HG03460 (cell line): ENCODE results near the gene MMP17.

Experiments
- ATAC-seq: cut with Tn5 transposase; IDR thresholded peaks from one replicate; pipeline ENCODE4 v1.9.1; 2021; ENCODE audit not compliant: unreplicated experiment

MMP17 gene

DNA sequence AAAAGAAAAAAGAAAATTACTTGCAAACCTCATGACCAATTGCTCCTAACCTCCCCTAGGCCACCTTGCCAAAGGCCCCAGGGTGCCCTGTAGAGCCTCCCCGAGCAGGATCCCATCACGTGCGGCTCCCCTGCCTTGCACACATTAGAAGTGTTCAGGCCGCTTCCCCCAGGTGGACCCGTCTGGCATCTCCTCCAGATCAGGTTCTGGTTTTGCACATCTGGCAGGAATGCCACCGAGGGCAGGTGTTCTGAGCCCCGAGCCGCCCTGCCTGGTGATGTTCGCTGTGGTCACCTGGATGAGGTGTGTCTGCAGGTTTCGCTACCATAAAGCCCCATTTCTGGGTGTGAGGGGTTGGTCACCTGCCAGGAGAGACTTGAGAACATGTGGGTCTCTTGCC lies 19.3 kb downstream of the MMP17 start:
- no peak for ATAC-seq

DNA sequence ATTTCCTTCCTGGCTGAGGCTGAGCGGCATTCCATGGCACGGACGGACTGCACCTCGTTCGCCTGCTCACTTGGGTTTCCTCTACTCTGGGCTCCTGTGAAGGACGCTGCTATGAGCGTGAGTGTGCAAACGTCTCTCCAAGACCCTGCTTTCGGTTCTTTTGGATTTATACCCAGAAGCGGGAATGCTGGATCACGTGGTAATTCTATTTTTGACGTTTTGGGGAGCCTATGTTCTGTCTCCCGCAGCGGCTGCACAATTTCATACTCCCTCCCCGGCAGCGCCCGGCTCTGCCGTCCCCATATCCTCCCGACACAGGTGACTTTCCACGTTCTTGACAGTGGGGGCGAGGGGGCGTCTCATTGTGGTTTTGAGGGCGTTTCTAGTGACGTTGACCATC lies 20.6 kb downstream of the MMP17 start:
- ATAC-seq = no peak

DNA sequence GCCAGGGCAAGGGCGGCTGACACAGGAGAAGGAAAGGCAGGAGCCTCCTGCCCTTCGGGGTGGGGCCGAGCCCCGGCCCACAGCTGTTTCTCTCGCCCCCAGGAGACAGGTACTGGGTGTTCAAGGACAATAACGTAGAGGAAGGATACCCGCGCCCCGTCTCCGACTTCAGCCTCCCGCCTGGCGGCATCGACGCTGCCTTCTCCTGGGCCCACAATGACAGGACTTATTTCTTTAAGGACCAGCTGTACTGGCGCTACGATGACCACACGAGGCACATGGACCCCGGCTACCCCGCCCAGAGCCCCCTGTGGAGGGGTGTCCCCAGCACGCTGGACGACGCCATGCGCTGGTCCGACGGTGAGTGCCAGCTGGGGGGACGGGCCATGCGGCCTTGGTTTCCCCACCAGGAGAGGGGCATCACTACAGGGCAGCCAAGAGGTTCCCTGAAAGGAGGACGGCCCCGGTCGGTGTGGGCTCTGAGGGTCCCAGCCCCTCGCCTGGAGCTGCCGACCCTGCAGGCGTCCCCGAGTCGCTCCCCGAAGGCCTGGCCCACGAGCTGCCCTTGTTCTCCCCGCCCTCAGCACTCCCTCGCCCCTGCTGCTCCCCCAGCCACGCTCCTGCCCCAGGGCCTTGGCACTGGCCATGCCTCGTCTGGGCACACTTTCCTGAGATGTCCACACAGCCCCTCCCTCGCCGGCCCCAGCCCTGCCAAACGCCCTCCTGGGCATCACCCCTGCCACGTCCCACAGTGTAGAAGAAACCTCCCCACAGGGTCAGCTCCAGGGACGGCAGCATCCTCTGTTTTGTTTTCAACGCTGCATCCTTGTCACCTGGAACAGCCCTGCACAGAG lies 21.7 kb downstream of the MMP17 start:
- ATAC-seq = no peak

DNA sequence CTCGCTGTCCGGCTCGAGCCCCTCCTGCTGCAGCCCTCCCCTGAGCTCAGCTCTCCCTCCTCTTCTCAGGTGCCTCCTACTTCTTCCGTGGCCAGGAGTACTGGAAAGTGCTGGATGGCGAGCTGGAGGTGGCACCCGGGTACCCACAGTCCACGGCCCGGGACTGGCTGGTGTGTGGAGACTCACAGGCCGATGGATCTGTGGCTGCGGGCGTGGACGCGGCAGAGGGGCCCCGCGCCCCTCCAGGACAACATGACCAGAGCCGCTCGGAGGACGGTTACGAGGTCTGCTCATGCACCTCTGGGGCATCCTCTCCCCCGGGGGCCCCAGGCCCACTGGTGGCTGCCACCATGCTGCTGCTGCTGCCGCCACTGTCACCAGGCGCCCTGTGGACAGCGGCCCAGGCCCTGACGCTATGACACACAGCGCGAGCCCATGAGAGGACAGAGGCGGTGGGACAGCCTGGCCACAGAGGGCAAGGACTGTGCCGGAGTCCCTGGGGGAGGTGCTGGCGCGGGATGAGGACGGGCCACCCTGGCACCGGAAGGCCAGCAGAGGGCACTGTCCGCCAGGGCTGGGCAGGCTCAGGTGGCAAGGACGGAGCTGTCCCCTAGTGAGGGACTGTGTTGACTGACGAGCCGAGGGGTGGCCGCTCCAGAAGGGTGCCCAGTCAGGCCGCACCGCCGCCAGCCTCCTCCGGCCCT lies 22.8 kb downstream of the MMP17 start:
- ATAC-seq = no peak

DNA sequence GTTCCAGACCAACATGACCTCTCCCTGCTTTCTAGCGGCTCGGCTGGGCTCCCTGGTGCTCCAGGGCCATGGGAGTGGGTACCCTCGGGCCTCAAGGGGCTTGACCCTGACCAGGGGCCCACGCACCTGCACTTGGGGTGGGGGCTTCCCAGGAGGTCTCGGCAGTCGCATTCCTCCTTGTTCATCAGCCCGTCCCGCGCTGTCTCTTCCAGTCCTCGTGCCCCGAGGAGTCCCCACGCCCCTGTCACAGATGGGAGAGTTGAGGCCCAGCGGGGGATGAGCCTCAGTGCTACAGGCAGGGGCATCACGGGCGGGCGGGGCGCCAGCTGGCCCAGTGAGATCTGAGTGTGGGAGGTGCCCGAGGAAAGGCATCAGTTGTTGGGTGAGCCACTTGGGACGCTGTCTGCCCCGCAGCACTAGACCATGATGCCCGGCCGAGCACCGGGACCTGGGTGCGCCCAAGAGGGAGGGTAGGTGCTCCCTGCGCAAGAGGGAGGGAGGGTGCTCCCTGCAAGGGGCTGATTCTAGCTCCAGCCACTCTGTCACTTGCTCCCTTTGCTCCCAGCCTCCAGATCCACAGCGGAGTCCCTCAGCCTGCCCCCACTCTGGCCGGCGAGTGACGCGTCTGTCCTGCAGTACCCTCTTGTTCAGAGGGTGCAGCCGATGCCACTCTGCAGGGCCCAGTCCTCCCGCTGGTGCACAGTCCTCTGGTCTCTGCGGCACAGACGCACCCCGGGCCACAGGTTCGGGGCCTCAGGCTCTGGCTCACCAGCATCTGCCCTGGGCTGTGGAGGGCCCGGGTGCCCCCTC lies 23.8 kb downstream of the MMP17 start:
- no peak for ATAC-seq

DNA sequence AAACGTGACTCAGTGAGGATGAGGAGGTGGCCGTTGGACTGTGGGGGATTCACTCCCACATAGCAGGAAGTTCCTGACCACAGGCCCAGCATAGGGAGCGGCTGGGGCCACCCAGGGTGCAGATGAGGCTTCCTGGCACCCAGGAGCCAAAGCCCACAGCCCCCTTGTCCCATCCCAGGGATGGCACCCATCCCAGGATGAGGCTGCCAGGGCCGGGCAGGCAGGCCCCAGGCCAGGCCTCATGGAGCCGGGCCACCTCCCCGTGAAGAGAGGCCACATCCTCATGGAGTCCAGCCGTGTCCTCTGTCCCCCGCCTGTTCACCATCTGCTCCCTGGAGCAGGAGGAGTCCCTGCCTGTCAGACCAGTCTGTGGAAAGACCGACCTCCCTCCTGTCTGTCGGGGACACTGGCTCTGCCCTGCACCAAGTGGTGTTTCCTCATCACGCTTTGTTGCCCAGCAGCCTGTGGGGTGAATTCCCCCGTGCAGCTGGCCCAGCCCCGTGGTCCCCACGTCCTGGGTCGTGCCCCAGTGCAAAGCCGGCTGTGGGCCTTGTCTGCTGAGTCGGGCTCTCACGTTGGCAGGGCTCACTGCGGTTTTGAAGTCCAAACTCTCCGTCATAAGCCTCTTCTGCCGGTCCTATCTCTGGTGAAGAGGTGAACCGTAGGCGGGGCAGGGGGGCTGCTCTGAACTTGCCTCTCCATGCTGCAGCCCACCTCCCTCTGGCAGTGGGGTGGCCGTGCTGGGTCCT lies 24.5 kb downstream of the MMP17 start:
- peak; percentile 58 for ATAC-seq

DNA sequence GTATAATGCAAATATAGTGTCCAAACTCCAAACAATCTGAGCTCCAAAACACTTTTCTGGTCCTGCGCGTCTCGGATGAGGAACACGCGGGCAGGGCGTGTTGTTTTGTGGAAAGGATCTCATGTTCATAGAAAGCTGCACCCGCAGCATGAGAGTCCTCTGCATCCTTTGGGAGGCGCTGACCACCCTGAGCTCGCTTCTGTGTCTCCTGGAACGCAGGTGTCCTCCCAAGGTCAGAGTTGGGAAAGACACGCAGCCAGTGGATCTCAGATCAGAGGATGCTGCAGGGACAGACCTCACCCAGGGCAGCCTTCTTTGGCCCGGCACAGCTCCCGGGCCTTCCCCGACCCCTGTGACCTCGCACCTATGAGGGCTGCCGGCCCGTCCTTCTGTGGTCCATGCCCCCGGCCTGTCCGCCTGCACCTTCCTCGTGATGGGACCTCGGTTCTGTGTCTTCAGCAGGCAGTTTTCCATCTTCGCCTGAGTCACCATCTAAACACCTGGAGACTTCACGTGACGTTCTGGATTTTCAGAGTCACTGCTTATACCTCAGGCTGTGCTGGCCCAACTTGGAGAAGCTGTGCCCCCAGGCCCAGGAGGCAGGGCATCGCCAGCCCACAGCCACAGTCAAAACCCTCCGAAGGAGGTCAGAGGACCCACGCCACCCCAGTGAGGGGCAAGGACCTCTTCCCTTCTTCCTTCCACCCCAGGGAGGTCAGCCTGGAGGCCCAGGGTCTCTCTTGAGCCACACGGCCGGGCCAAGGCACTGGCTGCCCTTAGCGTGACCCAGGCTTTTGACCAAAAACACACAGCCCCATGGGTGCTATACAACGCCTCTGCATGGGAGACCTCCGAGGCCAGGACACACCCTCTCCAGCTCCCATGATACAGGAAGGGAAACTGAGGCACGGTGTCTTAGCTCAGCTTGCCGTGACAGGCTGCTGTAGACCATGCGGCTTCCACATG lies 25.9 kb downstream of the MMP17 start:
- no peak for ATAC-seq

DNA sequence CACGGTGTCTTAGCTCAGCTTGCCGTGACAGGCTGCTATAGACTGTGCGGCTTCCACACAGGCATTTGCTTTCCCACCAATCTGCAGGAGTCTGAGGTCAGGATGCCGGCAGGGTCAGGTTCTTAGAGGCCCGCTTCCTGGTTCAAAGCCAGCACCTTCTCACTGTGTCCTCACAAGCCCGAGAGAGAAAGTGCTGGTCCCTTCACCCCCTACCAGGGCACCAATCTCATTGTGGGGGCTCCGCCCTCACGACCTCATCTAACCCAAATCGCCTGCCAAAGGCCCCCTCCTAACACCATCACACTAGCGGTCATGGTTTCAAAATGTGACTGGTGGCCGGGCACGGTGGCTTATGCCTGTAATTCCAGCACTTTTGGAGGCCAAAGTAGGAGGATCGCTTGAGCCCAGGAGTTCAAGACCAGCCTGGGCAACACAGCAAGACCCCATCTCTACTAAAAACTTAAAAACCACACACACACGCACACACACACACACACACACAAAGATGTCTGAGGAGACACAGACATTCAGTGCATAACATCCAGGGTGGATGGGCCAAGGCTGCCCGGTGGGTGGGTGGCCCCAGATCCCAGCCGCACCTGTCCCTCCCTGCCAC lies 26.8 kb downstream of the MMP17 start:
- ATAC-seq = no peak

DNA sequence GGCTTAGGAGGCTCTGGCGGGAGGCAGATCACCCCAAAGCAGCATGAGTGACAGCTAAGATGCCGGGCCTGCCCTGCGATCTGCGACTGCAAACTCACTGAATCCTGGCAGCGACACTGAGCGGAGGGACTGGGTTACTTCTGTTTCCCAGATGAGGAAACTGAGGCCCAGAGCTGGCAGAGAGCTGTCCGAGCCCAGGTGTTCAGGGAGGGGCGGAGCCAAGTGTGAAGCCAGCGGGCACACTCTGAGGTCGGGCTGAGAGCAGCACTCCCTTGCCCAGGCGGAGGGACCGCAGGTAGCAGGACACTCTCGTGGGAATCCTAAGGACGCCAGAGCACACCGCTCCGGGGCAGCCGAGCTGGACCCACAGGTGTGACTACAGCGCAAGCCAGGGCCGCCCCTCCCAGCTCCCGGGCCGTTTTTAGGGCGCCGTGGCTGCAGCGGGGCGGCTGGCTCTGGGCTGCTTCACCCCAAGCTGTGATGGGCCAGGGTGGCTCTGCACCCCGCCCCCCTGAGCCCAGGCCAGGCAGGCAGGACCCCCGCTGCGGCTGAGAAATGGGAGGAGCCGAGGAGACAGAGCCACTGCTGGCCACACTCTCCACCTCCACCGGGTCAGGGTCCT lies 27.4 kb downstream of the MMP17 start:
- ATAC-seq = no peak

DNA sequence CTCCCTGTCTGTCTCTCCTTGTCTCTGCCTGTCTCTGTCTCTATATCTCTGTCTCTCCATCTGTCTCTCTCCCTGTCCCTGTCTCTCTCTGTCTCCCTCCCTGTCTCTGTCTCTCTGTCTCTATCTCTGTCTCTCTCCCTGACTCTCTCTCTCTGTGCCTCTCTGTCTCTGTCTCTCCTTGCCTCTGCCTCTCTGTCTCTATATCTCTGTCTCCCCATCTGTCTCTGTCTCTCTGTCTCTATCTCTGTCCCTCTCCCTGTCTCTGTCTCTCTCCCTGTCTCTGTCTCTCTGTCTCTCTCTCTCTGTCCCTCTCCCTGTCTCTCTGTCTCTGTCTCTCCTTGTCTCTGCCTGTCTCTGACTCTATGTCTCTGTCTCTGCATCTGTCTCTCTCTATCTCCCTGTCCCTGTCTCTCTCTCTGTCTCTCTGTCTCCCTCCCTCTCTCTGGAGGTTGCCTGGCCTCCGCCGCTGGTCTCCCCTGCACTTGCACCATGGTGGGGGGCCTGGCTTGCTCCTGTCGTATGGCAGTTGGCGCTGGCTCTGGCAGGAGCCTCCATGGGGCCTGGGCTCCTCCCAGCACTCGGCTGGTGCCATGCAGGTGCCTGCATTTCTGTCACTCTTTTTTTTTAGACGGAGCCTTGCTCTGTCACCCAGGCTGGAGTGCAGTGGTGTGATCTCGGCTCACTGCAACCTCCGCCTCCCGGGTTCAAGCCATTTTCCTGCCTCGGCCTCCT lies 28.3 kb downstream of the MMP17 start:
- no peak for ATAC-seq

DNA sequence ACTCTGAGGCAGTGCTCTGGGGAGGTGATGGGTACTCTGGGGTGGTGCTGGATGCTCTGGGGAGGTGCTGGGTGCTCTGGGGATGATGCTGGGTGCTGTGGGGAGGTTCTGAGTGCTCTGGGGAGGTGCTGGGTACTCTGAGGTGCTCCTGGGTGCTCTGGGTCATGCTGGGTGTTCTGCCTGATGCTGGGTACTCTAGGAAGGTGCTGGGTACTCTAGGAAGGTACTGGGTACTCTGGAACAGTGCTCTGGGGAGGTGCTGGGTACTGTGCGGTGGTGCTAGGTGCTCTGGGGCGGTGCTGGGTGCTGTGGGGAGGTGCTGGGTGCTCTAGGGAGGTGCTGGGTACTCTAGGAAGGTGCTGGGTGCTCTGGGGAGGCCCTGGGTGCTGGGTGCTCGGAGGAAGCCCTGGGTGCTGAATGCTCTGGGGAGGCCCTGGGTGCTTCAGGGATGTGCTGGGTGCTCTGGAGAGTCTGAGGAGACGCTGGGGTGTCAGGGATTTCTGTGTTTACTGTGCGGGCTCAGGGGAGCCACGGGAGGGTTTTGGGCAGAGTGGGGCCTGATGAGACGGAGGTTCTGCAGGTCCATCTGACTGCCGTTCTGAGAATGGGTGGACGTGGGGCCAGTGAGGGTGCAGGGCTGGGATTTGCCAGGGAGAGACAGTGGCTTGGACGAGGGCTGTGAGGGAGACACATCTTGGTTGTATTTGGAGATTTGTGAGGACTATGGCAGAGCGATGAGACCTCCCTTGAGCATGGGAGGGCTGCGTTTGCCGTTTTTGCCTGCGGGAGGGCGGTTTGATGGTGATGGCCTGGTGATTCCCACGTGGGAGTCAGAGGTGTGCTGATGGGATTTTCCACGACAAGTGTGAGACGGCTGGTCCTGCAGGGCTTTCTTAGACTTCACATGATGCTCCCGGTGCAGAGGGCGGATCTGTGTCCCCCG lies 30.0 kb downstream of the MMP17 start:
- ATAC-seq = no peak

DNA sequence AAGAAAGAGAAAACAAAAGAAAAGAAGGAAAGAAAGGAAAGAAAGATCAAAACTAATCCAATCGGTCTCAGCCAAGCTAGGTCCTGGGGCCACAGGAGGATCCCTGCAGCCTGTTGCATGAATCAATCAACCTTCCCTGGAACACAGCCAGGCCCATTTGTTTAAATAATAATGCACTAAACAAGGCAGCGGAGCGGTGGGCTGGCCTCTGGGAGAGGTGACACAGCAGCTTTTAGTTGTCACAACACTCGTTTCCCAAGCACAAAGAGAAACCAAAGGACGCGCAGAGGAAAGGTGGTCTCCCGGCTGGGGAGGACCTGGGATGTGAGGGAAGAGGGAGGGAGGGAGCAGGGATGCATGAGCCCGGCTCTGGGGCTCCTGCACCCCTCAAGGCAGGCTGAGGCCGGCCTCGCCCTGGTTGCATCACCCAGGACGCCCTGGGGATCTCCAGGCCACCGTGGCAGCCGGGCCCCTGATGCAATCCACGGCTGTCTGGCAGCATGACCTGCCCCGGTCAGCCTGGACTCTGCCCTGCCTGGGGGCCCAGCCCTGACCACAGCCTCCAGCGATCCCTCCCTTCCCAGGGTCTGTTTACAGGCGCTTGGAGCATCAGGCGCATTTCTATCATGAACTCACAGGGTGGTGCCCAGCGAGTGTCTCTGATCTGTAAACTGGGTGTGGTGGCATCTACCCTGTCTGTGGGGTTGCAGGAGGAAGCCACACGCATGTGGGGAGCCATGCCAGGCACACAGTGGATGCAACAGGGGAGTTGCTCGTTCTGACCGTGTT lies 32.5 kb downstream of the MMP17 start:
- ATAC-seq = no peak

DNA sequence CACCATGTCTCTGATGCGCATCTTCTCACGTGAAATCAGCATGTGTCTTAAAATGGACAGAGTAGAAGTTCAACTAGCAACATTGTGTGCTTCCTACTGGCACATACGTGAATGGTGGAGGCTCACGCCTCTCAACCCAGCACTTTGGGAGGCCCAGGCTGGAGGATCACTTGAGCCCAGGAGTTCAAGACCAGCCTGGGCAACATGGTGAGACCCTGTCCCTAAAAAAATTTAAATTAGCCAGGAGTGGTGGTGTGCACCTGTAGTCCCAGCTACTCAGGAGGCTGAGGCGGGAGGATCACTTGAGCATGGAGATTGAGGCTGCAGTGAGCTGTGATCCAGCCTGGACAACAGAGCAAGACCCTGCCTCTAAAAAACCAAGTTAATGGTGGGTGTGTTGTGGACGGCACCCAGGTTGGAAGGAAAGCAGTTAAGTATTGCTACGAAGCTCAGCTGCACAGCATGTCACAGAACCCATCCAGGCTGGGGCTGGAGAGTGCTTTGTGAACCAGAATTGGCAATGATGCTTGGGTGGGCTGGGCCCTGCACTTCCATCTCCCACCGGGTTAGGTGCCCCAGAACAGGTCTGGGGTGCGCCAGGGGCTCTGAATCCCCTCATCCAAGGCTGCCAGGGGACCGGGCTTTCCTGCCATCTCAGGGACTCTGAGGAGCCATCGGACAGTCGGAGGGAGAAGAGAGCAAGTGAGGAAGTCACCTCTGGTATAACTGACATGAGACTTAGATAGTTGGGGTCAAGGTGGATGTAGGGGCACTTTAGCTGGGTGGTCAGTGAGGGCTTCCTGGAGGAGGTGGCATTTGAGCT lies 33.3 kb downstream of the MMP17 start:
- ATAC-seq = no peak

DNA sequence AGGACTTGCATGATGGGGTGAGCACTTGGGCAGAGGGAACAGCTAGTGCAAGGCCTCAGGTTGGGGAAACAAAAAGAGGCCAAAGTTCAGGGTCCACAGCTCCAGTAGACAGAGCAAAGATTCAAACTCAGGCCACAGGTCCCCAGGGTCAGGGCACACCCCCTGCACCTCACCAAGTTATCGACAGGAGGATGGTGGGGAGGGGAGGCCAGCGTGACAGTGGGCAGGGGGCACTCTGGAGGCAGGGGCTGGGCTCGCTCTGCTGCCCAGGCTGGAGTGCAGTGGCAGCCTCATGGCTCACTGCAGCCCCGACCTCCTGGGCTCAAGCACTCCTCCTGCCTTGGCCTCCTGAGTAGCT lies 33.9 kb downstream of the MMP17 start:
- ATAC-seq = no peak

DNA sequence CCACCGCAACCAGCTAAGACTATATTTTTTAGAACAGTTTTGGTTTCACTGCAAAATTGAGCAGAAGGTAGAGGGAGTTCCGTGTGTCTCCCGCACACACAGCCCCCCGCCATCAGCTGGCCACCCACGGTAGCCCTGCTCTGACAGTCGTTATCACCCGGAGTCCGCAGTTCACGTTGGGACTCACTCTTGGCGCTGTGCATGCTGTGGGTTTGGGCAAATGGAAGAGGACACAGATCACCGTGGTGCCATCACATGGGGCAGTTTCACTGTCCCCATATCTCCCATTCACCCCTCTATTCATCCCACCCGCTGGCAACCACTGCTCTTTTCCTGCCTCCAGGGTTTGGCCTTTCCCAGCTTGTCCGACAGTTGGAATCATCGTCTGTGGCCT lies 34.4 kb downstream of the MMP17 start:
- ATAC-seq = no peak
